ENCODE measurements around the gene SYNE2.

- TF ChIP-seq POLR2A (IDR thresholded peaks at IDR 0.05) (no peak), CTCF (IDR thresholded peaks at IDR 0.05 in 4 of 5, conservative IDR thresholded peaks at IDR 0.05 in 1 of 5) (no peak)
These were observed 222.8 kb downstream of the SYNE2 start for GRCh38 chr14:64075613-64076005.
